HL-60/S4 treated with phorbol 12-myristate 13-acetate at 8.2 ng/mL for 4 days and 3 days (cell line): ENCODE measurements around the gene TMEM179.

Experiments used
- in situ Hi-C: fragments of 300-500 bp; cut with MboI; formaldehyde crosslinking; loops from 2 replicates; pipeline ENCODE4 v1.15.0; 2022; ENCODE audit warnings: low sequenced_read_pairs

TMEM179 gene

DNA sequence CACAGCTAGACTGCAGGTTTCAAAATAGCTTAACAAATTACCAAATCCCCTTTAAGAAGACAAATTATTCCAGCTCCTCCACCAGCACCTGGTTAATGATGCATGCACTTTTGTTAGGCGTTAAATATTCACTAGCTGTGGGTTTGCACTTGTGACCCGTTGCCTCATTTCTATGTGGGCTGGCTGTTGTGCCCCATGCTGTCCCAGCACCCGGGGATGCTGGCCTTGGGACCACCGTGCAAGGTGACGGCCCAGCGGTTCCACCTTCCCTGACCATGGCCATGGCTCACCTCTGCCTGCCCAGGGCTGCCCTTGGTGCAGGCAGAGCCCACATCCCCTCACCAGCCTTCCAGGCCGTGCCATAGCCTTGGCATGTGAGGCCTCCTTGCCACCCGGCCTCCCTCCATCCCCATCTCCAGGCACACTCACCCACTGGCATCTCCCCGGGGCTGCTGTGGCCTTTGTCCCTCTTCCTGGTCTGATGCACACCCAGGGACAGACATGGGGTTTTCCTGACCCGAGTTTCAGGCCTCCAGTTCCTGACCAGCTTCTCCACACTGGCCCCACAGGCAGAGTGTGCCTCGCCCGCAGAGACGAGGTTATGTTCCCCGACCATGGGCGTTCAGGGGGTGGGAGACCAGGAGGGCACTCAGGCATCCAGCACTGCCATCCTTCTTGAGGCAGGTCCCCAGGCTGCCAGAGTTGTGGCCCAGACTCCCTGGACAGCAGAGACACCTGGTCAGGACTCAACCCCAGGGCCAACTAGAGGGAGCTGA is 45.4 kb downstream of the TMEM179 start:
- in situ Hi-C loops = no loop called here

DNA sequence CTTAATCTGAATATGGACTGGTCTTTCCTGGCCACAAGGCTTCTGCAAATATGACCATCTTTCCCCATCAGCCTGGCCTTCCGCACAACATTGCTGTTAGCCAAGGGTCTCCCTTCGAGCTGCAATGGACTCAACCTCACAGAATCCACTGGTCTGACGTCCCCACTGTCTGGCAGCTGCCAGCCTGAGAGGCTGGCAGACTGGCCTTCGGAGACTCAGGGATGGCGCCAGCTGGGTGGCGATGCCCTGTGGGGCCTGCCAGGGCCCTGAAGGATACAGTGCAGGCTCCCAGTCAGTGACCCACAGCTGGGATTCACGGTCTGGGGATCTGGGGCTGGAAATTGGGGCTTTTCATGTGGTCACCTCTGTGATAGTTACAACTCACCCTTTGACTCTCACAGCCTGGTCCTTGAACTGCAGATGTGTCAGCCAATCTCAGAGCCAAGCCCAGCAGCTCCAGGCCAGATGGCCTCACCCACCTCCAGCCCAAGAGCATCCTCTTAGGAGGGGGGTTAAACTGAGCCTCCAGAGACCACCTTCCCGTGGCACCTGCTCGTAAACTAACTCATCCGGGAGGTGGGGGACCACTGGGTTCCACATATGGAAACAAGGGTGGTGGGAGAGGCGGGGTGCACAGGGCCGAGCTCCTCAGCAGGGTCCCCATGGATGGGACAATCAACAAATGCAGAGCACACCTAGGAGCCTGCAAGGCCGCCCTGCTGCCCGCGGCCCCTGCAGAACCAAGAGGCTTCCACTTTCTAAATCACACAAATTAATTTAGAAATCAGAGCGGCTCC is 46.1 kb downstream of the TMEM179 start:
- in situ Hi-C loops = no loop called here

GRCh38 chr14:104557766-104558165 is 46.8 kb downstream of the TMEM179 start:
- in situ Hi-C loops = no loop called here

GRCh38 chr14:104557086-104557485 is 47.5 kb downstream of the TMEM179 start:
- in situ Hi-C loops = no loop called here

DNA sequence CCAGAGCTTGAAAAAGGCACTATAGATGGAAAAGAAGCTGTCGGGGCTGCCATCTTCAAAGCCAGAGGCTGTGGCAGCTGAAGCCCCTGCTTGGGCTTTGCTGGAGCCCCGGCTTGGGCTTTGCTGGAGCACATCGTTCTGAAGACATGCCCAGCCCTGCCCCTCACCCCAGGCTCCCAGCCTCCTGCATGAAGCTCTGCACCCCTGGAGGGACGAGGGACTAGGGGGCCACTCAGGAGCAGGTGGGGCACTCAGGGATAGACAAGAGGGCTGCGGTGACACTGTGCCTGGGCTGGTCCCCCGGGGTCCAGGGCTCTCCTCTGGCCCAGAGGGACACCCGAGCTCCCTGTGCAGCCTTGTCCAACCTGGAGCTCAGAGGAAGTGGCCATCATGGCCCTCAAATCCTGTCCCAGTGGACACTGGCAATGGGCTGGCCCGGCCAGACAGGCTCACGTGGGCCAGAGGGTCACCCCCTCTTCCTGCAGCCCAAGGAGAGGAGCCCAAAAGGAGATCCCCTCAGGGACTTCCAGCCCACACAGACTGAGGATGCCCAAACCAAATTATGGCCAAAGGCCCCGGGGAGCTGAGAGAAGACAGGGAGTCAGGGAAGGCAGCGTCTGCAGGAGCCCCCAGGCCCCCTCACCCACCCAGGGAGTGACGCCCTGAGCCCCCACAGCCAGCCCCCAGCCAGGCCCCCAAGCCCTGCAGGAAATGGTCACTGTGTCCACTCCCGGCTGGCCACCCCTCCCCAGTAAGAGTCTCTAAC is 48.1 kb downstream of the TMEM179 start:
- in situ Hi-C loops = no loop called here

DNA sequence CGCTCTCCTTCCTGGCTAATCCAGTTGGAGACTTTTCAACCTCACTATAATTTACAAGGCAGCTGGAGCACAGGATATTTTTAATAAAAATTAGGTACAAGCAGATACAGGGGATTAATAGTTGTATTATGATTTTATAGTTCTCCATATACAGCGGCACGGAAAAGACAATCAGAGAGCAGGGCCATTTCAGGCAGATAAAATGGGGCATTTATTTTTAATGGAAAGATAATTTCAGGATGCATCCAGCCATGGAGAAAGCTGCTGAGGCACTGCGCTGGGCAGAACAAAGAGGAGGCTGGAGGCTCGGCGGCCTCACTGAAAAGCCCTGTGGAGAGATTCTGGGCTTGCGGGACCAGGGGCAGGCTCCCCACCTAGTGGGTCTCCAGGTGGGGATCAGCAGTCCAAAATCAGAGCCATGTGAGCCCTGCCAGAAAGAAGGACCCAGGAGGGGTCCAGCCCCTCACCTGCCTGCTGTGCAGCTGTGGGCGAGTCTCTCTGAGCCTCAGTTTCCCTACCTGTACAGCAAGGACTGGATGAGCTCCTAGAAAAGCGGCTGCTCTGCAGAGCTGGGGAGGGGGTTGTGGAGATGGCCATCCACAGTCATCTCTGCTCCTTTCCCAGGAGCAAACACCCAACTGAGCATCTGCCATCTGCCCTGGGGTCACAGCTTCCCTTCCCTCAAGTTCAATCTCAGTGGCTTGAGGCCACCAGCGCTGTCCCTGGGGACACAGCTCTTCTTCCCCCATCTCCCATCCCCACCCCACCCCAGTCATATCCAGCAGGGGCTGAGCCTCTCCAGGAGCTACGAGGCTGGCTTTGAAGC is 48.9 kb downstream of the TMEM179 start:
- in situ Hi-C loops = no loop called here

DNA sequence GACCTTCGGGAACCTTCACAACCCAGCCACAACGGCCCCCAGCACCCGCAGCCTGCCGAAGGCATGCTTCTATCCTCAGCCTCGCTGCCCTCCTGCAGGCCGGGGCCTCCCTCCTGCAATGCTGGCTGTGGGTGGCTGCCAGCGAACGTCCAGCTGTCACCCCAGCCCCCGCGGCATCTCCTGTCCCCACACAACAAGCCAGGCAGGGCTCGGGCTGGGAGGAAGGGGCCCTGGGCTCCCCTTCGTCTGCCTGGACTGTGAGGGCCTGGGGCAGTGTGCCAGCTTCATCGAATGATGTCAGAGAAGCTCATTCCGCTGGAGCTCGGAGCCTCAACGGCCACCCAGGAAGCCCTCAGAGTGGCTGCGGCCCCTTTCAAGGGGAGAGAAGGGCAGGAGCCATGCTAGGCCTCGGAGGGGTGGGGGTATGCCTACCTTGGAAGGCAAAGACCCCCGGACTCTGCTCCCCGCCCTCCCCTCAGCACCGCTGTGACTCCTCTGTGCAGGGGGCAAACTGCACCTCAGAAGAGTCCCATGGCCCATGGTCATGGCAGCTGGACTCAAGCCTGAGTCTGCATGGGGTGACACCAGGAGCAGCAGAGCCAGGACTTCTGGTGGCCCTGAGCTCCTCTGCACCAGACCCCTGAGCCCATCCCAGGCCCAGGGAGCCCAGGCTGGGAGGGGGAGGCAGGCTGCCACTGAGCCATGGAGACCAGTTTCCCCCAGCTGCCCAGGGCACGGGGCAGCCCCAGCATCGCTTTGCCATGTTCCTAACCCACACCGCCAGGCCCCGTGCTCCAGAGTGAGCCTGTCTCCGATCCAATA is 49.8 kb downstream of the TMEM179 start:
- in situ Hi-C loops = no loop called here

DNA sequence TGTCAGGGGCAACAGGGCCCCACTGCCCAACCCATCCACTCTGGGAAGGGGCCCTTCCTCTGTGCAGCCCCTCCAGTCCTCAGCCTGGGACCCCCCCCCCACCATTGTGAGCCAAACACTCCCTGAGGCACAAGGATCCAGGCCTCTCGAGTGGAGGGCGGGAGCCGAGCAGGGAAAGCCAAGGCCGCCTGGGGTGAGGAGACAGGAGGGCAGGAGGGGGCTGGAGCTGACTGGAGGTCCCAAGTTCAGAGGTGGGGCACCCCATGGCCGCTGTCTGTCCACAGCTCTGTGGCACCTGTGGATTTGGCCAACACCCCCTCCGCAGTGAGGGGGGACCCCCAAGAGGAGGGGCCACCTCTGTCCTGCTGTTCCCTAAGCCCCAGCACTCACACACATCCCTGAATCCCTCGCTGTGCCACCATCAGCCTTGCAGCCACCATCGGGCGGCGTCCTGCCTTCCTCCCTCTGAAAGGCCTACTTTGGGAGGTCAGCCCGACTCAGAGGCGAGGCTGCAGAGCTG is 50.4 kb downstream of the TMEM179 start:
- in situ Hi-C loops = no loop called here

GRCh38 chr14:104553166-104554087 is 51.1 kb downstream of the TMEM179 start:
- in situ Hi-C loops = no loop called here

DNA sequence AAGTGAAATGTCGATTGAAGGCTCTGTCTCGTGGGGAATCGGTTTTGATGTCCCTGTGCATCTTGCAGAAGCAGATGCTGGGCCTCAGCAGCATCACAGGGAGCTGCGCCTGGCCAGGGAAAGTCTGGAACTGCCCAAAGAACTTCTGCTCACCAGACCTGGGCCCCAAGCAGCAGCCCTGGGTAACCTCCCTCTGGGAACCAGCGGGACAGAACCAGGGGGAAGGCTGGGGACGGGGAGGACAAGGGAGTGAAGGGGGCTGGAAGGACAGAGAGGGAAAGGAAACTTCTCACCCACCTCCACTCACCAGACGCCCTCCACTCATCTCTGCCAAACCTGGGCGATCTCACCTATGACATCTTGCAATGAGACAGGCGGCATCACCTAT is 51.8 kb downstream of the TMEM179 start:
- in situ Hi-C loops = no loop called here

GRCh38 chr14:104551851-104552737 is 52.5 kb downstream of the TMEM179 start:
- in situ Hi-C loops = no loop called here

DNA sequence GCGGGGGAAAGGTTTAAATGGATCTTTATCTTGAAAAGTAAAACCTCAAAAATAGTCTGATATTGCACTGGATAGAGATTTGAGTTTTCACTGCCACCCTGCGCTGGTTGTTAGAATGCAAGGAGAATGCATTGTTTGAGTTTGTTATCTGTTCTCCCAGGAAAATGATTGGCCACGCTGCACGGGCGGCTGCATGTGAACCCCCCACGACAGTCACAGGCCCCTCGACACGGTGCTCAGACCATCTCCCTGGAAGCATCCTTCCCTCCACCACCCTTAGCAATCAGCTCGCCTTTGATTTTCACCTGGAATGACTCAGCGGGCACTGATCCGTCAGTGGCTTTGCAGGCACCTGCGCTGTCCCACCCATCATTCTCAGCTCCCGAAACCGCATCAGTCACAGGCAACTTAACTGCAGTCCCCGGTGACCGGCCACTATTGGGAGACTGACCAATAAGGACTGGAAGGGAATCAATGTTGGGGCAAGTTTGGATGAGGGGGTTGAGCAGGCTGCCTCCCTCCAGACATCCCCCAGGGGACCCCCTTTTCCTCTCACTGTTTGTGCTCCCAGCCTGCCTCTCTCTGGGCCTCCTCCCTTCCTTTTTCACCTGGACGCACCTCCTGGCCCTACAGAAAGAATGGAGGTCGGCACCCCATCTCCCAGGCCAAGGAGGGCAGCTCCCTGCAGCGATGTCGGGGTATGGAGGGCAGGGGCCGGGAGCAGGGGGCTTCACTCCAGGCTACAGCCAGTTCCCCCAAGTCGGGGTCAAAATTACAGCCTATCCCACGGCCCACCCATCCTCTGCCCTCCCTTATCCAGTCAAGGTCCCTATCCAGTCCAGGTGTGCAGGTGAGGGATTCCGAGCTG is 53.5 kb downstream of the TMEM179 start:
- in situ Hi-C loops = no loop called here

DNA sequence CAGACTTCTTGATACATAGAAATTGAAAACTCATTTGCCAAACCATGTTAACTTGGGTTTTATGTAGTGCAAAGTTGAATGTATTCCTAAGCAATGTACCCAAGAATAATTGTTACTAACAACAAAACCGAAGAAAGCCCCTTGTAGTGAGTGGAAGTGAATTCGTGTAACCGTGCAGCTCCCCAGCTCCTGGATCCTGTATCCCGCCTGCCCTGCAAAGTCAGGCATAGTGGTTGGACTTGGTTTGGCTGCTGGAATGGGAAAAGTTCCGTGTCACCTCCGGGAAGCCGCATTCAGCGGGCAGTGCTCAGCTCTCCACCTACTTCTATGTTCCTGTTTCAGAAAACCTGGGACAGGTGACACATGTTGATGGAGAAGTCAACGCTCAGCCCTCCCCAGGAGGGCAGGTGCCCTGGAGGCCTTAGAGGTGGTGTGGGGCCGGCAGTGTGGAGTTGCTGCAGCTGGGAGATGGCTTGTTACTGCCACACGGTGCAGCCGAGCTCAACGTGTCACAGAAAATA is 54.2 kb downstream of the TMEM179 start:
- in situ Hi-C loops = no loop called here

DNA sequence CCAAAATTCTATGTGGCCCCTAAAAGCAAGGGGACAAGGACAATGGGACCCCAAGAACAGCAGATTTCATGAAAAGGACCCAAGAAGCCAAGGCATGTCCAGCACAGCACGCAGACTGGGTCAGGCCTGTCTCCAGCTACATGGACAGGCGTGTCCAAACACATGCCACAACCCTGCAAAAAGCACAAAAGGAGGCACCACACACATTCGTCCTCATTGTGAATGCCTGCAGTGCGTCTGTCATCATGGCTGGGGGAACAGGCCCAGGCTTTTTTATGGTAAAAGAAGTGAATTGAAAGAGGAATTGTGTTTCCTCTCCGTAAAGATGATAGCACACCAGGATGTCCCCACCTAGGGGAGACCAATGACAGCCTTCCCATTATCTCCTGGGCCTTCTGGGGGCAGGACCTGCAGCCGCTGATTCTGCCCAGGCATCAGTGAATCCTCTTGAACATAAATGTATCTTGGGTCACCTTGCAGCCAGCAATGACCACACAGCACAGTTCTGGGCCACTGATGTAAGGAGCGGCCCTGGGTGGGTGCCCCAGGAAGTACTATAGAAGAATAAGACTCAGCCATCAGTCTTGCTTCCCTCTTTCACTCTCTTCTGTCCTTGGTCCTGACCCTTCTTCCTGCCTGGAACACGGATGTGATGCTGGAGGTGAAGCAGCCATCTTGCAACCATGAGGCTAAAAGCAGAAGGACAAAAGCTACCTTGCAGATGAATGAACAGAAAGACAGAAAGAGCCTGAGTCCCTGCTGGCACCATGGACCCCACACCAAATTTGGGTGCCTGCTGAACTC is 54.8 kb downstream of the TMEM179 start:
- in situ Hi-C loops = no loop called here

DNA sequence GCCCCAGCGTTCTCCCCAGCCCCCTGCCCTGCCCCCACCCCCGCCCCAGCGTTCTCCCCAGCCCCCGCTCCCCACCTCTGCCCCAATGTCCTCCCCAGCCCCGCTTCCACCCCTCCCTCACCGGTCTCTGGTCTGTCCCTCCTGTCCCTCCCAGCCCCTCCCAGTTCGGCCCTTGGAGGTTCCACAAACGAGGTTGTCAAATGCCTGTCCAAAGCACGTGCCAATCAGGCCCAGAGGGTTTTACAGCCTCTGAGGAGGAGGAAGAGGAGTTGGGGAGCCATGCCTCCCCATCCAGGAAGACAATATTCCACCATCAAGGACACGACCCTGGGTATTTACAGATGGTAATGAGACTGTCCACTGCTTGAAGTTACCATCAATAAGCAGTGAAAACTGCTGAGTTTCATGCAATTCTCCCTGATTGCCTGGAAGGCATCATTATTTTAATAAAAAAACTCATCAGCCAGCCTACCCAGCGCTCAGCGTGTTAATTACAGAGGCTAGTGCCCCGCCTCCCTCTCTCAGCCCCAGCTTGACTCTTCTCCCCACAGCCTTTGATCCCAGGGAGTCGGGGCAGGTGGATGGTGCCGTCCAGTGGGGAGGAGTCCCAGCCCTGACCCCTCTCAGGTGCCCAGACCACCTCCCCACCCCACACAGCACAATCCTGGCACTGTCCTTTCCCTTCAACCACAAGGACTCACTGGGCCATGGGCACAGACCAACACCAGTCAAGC is 55.6 kb downstream of the TMEM179 start:
- in situ Hi-C loops = no loop called here
